A549 treated with ZK216348 at 1 μM for 4 hours (cell line): ENCODE measurements around the gene FEZF2. TPM values are rescaled to one million over a fixed set of nuclear protein-coding genes. Genes with fewer than 3 reads are reported as not detected.

Source experiments
- total RNA-seq: library from RNA; stranded (reverse); fragments of 200-300 nt; extraction: Qiagen RNA extraction; gene quantifications from 5 replicates; pipeline ENCODE4 v1.2.3, GENCODE V29; 2022; ENCODE audit warnings: low read depth

Gene FEZF2
- total RNA-seq: not detected in 5 replicates

GRCh38 chr3:62373215-62373614, at the start of gene FEZF2:
Gene FEZF2 (minus strand): TSS chr3:62373550. CDS start chr3:62372868, 682 bp downstream.

